Endothelial cell of umbilical vein (primary cell): ENCODE results near the gene RAD51B. TPM values are rescaled to one million over a fixed set of nuclear protein-coding genes. Genes with fewer than 3 reads are reported as not detected.

Experiments
- BruUV-seq: library from RNA; stranded (reverse); fragments of 400-500 nt; replicated peaks from 2 replicates; lab custom pipeline; 2021; lab: Mats Ljungman, UMichigan
- CTCF ChIA-PET: fragments of 300-600, 350-600 bp; sonication (Branson Sonifier 250); formaldehyde crosslinking; loops from one replicate; lab custom pipeline; 2021; ENCODE audit warnings: antibody characterized with exemption, inconsistent platforms; lab: Charles Lee
- POLR2A ChIA-PET: fragments of 300-600, 350-600 bp; sonication (Branson Sonifier 250); formaldehyde crosslinking; loops from one replicate; lab custom pipeline; 2021; ENCODE audit warnings: antibody characterized with exemption, inconsistent platforms; lab: Charles Lee
- DNase-seq: peaks from one replicate; pipeline ENCODE4 v3.0.0-alpha.2; 2011; ENCODE audit warnings: low read depth, low spot score
- FAIRE-seq: peaks from 2 replicates; lab custom pipeline; 2011; peaks lifted over from hg19 to GRCh38; lab: Jason Lieb, UNC
- H2AFZ ChIP-seq: 2 replicates; pipeline ENCODE4 v1.6.0; 2012; ENCODE audit warnings: low read depth, low read length, control low read depth, inconsistent platforms
- H3K27ac ChIP-seq: 2 replicates; pipeline ENCODE4 v1.5.1; 2011; ENCODE audit warnings: low read depth, mild to moderate bottlenecking, control low read depth, low read length, moderate library complexity; ENCODE audit not compliant: insufficient read depth
- H3K27me3 ChIP-seq, 2 experiments: 2 replicates each; pipeline versions ENCODE4 v1.6.0 to v1.6.1; 2011; ENCODE audit warnings: low read length in 2 of 2, mixed read lengths in 1 of 2; ENCODE audit not compliant: control insufficient read depth in 2 of 2, insufficient read depth in 2 of 2
- H3K36me3 ChIP-seq, 2 experiments: 2 replicates in 1 of 2; 3 replicates in 1 of 2; pipeline ENCODE4 v1.5.1; 2011; ENCODE audit warnings: low read length in 2 of 2, mild to moderate bottlenecking in 1 of 2, moderate library complexity in 1 of 2; ENCODE audit not compliant: control insufficient read depth in 2 of 2, insufficient read depth in 2 of 2; ENCODE audit errors: extremely low read depth in 1 of 2
- H3K4me1 ChIP-seq: 3 replicates; pipeline ENCODE4 v1.5.1; 2011; ENCODE audit warnings: mild to moderate bottlenecking, low read length; ENCODE audit not compliant: control insufficient read depth, insufficient read depth; ENCODE audit errors: extremely low read depth
- H3K4me2 ChIP-seq: 2 replicates; pipeline ENCODE4 v1.6.1; 2011; ENCODE audit warnings: low read length, control low read depth, mixed read lengths; ENCODE audit not compliant: insufficient read depth
- H3K4me3 ChIP-seq, 3 experiments: fragments of 200-600 bp in 1 of 3; sonication (generic), shearing (Covaris generic) in 1 of 3; replicated peaks in 1 of 3; 2 replicates each; pipeline ENCODE4 v1.5.1; 2011 to 2016; ENCODE audit warnings: control low read depth in 3 of 3, low read length in 3 of 3, mild to moderate bottlenecking in 2 of 3, inconsistent platforms in 1 of 3, low read depth in 1 of 3, moderate library complexity in 1 of 3; ENCODE audit not compliant: insufficient read depth in 1 of 3
- H3K79me2 ChIP-seq: 2 replicates; pipeline ENCODE4 v1.6.0; 2012; ENCODE audit warnings: low read length, inconsistent platforms; ENCODE audit not compliant: control insufficient read depth, insufficient read depth
- H3K9ac ChIP-seq: replicated peaks from 2 replicates; pipeline ENCODE3; 2011; ENCODE audit warnings: low read length, control low read depth; ENCODE audit not compliant: insufficient read depth; ENCODE audit errors: extremely low read depth
- H3K9me1 ChIP-seq: replicated peaks from 3 replicates; pipeline ENCODE4 v1.6.0; 2011; ENCODE audit warnings: mild to moderate bottlenecking, low read length; ENCODE audit not compliant: control insufficient read depth, insufficient read depth; ENCODE audit errors: extremely low read depth
- H3K9me3 ChIP-seq: replicated peaks from 2 replicates; pipeline ENCODE4 v1.5.1; 2012; ENCODE audit warnings: low read length, inconsistent platforms; ENCODE audit not compliant: control insufficient read depth, insufficient read depth
- H4K20me1 ChIP-seq: replicated peaks from 2 replicates; pipeline ENCODE3; 2011; ENCODE audit warnings: mild to moderate bottlenecking, low read length; ENCODE audit not compliant: control insufficient read depth, insufficient read depth; ENCODE audit errors: extremely low read depth
- CTCF ChIP-seq, 2 donors: IDR thresholded peaks; 1 replicate in 1 of 2; 2 replicates in 1 of 2; pipeline ENCODE4 v1.5.1; 2011; ENCODE audit warnings: low read length in 2 of 2, mild to moderate bottlenecking in 2 of 2, moderate library complexity in 2 of 2, control low read depth in 1 of 2, inconsistent platforms in 1 of 2, low read depth in 1 of 2; ENCODE audit not compliant: insufficient read depth in 1 of 2; ENCODE audit errors: extremely low read depth in 1 of 2
- EZH2 ChIP-seq: IDR thresholded peaks from 2 replicates; pipeline ENCODE4 v1.6.1; 2012; ENCODE audit warnings: borderline replicate concordance, low read depth, mild to moderate bottlenecking, moderate library complexity, low read length, inconsistent platforms; ENCODE audit not compliant: severe bottlenecking
- FOS ChIP-seq: IDR thresholded peaks from 2 replicates; pipeline ENCODE4 v1.6.1; 2011; ENCODE audit warnings: mild to moderate bottlenecking, low read length, moderate library complexity, borderline replicate concordance; ENCODE audit not compliant: insufficient read depth
- GATA2 ChIP-seq: IDR thresholded peaks from 2 replicates; pipeline ENCODE4 v1.7.0; 2011; ENCODE audit warnings: low read depth, mild to moderate bottlenecking, moderate library complexity, mixed read lengths, low read length; ENCODE audit not compliant: insufficient read length, insufficient read depth
- JUN ChIP-seq: IDR thresholded peaks from 2 replicates; pipeline ENCODE4 v1.6.1; 2011; ENCODE audit warnings: borderline replicate concordance, low read depth; ENCODE audit not compliant: insufficient read length, insufficient read depth
- MAX ChIP-seq: IDR thresholded peaks from 2 replicates; pipeline ENCODE4 v1.6.1; 2011; ENCODE audit not compliant: insufficient read depth, insufficient read length
- MYC ChIP-seq: IDR thresholded peaks from one replicate; pipeline ENCODE4 v1.6.1; 2011; ENCODE audit warnings: mild to moderate bottlenecking, low read depth, low read length
- POLR2A ChIP-seq: IDR thresholded peaks from 2 replicates; pipeline ENCODE4 v1.6.1; 2012; ENCODE audit warnings: low read depth, mild to moderate bottlenecking, control low read depth, low read length
- POLR2AphosphoS5 ChIP-seq: IDR thresholded peaks from 2 replicates; pipeline ENCODE4 v1.6.1; 2012; ENCODE audit warnings: low read depth, mild to moderate bottlenecking, control low read depth, low read length, moderate library complexity; ENCODE audit not compliant: insufficient read depth
- dilution Hi-C: fragments of 300-500 bp; cut with MboI; formaldehyde crosslinking; loops from one replicate; pipeline ENCODE4 v1.15.0; 2019; ENCODE audit warnings: low sequenced_read_pairs; ENCODE audit not compliant: extremely low pct_ligation_motif_present
- intact Hi-C: fragments of 100-400 bp; cut with micrococcal nuclease; formaldehyde crosslinking; loops from one replicate; pipeline ENCODE4 v1.10.0; 2022
- polyA plus RNA-seq, 4 experiments: library from polyadenylated mRNA; depleted of rRNA in 3 of 4; stranded (reverse) in 3 of 4; unstranded in 1 of 4; fragments of >200 nt; gene quantifications; 2 replicates each; pipeline versions ENCODE4 v1.2.1 to v1.2.3, GENCODE V29; 2011 to 2012; ENCODE audit warnings: missing spikeins in 1 of 4
- total RNA-seq: library from RNA; stranded (reverse); gene quantifications from 2 replicates; pipeline ENCODE4 v1.2.3, GENCODE V29; 2021

Gene RAD51B
- total and polyA plus RNA-seq, 2 donors (not counting 3 experiments of a cell fraction or from before 2014, with no cell fraction given) = 3.9 to 19.0 TPM

- ChIA-PET POLR2A (interaction anchor here (0.8 kb wide), 1 partner anchor 270 kb away, joined by 3 read pairs; the partner anchor contains the start of gene ZFP36L1), CTCF (interaction anchor here (2.3 kb wide), 1 partner anchor 30 kb away, joined by 5 read pairs; no protein-coding TSS in a partner anchor)
- Histone ChIP-seq H3K9me1 (no peaks in the 10 kb centered on the region), H3K4me1 (peaks cover 24% of the 10 kb centered on the region), H3K27ac (no peak overlapping the region), H3K36me3 (no peaks in the 10 kb centered on the region), H3K4me3 (no peak overlapping the region), H3K79me2 (no peaks in the 10 kb centered on the region), H4K20me1 (no peaks in the 10 kb centered on the region), H3K9ac (no peak overlapping the region), H3K4me2 (no peak overlapping the region), H3K9me3 (no peaks in the 10 kb centered on the region), H3K27me3 (no peaks in the 10 kb centered on the region), H2AFZ (no peak overlapping the region)
- no peak for FAIRE-seq
- TF ChIP-seq JUN (no peak), FOS (no peak), MAX (no peak), POLR2A (no peak), MYC (no peak), CTCF (IDR thresholded peaks at IDR 0.05; ENCODE audit: extremely low read depth in 1 of 2, insufficient read depth in 1 of 2, low read depth in 1 of 2, low read length in 2 of 2) (no peak), GATA2 (no peak), EZH2 (no peak), POLR2AphosphoS5 (no peak)
- dilution Hi-C loops (no loop called here), intact Hi-C loops (no loop called here)
- no TSS peak for BruUV-seq
- no peak for DNase-seq
These were observed 703.7 kb downstream of the RAD51B start for GRCh38 chr14:68523326-68523610.
